PC-3 (cell line): ENCODE data around the gene FASTKD3. TPM values are rescaled to one million over a fixed set of nuclear protein-coding genes. Genes with fewer than 3 reads are reported as not detected.

ENCODE experiments used
- ATAC-seq: fragments of 200-7000 bp; cut with Tn5 transposase; 2 replicates; pipeline ENCODE4 v1.9.1; 2020; ENCODE audit warnings: mild to moderate bottlenecking, moderate library complexity
- BruUV-seq: library from RNA; stranded (reverse); fragments of 400-500 nt; replicated peaks from 2 replicates; lab custom pipeline; 2021; lab: Mats Ljungman, UMichigan
- CTCF ChIA-PET: fragments of 300-600 bp; sonication (Branson Sonifier 250); formaldehyde crosslinking; loops from one replicate; lab custom pipeline; 2022; ENCODE audit warnings: antibody characterized with exemption; lab: Charles Lee
- POLR2A ChIA-PET: fragments of 300-600 bp; sonication (Branson Sonifier 250); formaldehyde crosslinking; loops from one replicate; lab custom pipeline; 2022; ENCODE audit warnings: antibody characterized with exemption; ENCODE audit not compliant: unreplicated experiment; lab: Charles Lee
- DNase-seq: peaks from one replicate; pipeline ENCODE4 v3.0.0-alpha.2; 2015
- H2AFZ ChIP-seq: fragments of 300-600 bp; sonication (generic); 2 replicates; pipeline ENCODE4 v1.6.0; 2016; ENCODE audit warnings: antibody characterized with exemption, low read length
- H3F3A ChIP-seq: fragments of 300-600 bp; sonication (generic); one replicate; pipeline ENCODE4 v1.6.0; 2017; ENCODE audit warnings: antibody characterized with exemption, low read length, control low read depth, mild to moderate bottlenecking; ENCODE audit not compliant: unreplicated experiment
- H3K27ac ChIP-seq: fragments of 300-600 bp; sonication (generic); 2 replicates; pipeline ENCODE4 v1.5.1; 2016; ENCODE audit warnings: mild to moderate bottlenecking, low read length
- H3K27me3 ChIP-seq: fragments of 300-600 bp; sonication (generic); 2 replicates; pipeline ENCODE4 v1.6.1; 2016; ENCODE audit warnings: low read length, mixed read lengths
- H3K36me3 ChIP-seq: fragments of 300-600 bp; sonication (generic); 2 replicates; pipeline ENCODE4 v1.6.1; 2016; ENCODE audit warnings: low read depth, mixed run types, low read length, mixed read lengths
- H3K4me1 ChIP-seq: fragments of 300-600 bp; sonication (generic); 2 replicates; pipeline ENCODE4 v1.5.1; 2016; ENCODE audit warnings: low read length; ENCODE audit not compliant: insufficient read depth
- H3K4me2 ChIP-seq: fragments of 300-600 bp; sonication (generic); 2 replicates; pipeline ENCODE4 v1.6.0; 2016; ENCODE audit warnings: low read length
- H3K4me3 ChIP-seq: fragments of 300-600 bp; sonication (generic); 2 replicates; pipeline ENCODE4 v1.5.1; 2016; ENCODE audit warnings: mild to moderate bottlenecking, low read length, mixed read lengths
- H3K79me2 ChIP-seq: fragments of 300-600 bp; sonication (generic); 2 replicates; pipeline ENCODE4 v1.6.1; 2017; ENCODE audit warnings: low read length, mixed read lengths
- H3K9ac ChIP-seq: fragments of 300-600 bp; sonication (generic); 2 replicates; pipeline ENCODE4 v1.6.0; 2016; ENCODE audit warnings: mild to moderate bottlenecking, low read length
- H3K9me2 ChIP-seq: fragments of 300-600 bp; sonication (generic); replicated peaks from 2 replicates; pipeline ENCODE4 v1.6.1; 2016; ENCODE audit warnings: mixed run types, low read length, mixed read lengths
- H3K9me3 ChIP-seq: fragments of 300-600 bp; sonication (generic); 2 replicates; pipeline ENCODE4 v1.6.1; 2016; ENCODE audit warnings: low read length, mixed read lengths
- H4K20me1 ChIP-seq: fragments of 300-600 bp; sonication (generic); 2 replicates; pipeline ENCODE4 v1.6.1; 2016; ENCODE audit warnings: low read length, mixed read lengths
- CTCF ChIP-seq: fragments of 300-600 bp; sonication (generic); conservative IDR thresholded peaks from 2 replicates; pipeline ENCODE4 v1.5.1; 2017; ENCODE audit warnings: antibody characterized with exemption, low read depth, mild to moderate bottlenecking, low read length
- EZH2 ChIP-seq: fragments of 300-600 bp; sonication (generic); IDR thresholded peaks from one replicate; pipeline ENCODE4 v1.6.1; 2017; ENCODE audit warnings: antibody characterized with exemption, mild to moderate bottlenecking, low read length; ENCODE audit not compliant: unreplicated experiment
- EZH2phosphoT487 ChIP-seq: fragments of 300-600 bp; sonication (generic); IDR thresholded peaks from 2 replicates; pipeline ENCODE4 v1.6.1; 2018; ENCODE audit warnings: mild to moderate bottlenecking, antibody characterized with exemption, low read length, borderline replicate concordance
- intact Hi-C: fragments of 100-400 bp; cut with micrococcal nuclease; formaldehyde crosslinking; loops from 2 replicates; pipeline ENCODE4 v1.9.0; 2023
- total RNA-seq: library from RNA; depleted of rRNA; stranded (reverse); fragments of >200 nt; gene quantifications from 2 replicates; pipeline ENCODE4 v1.2.3, GENCODE V29; 2014

Gene FASTKD3
- total RNA-seq, 1 experiment from 2014 or later = 16.5 TPM

- no peak within 1 kb of the TSS for H3K9ac ChIP-seq
- H4K20me1 ChIP-seq = no peaks in the 10 kb centered on the region
- no TSS peak for BruUV-seq
- peak; percentile 46 for DNase-seq
- no peaks in the 10 kb centered on the region for H3K9me2 ChIP-seq
- ATAC-seq = peak; percentile 86
- no peaks in the 10 kb centered on the region for H3K36me3 ChIP-seq
- no peaks in the 10 kb centered on the region for H3K9me3 ChIP-seq
- H3K4me3 ChIP-seq = peak within 1 kb of the TSS; percentile 58
- no peaks in the 10 kb centered on the region for H3K4me1 ChIP-seq
- intact Hi-C loops = no loop called here
- H3K4me2 ChIP-seq = peak within 1 kb of the TSS; percentile 71
- POLR2A ChIA-PET = no interaction called here
- no peak within 1 kb of the TSS for H3K27ac ChIP-seq
- H3K79me2 ChIP-seq = no peaks in the 10 kb centered on the region
- CTCF ChIA-PET = interaction anchor here (0.5 to 0.7 kb wide), 2 partner anchors 19 to 79 kb away, joined by 3 to 10 read pairs; no protein-coding TSS in a partner anchor
- H3K27me3 ChIP-seq = peaks cover 7% of the 10 kb centered on the region; the same call in 1 of the 2 replicates
- H3F3A ChIP-seq = no peaks in the 10 kb centered on the region
- peak within 1 kb of the TSS; percentile 61 for H2AFZ ChIP-seq
- TF ChIP-seq EZH2 (no peak), CTCF (peak; percentile 34; the same call in 1 of the 2 replicates), EZH2phosphoT487 (no peak)
These were observed 18.2 kb downstream of the FASTKD3 start, which contains the start of gene CFAP90 for GRCh38 chr5:7850395-7851239. TSS of gene CFAP90 (minus strand) at chr5:7851133. CDS start at chr5:7851021, 112 bp downstream.

- Histone ChIP-seq H3K4me1 (no peaks in the 10 kb centered on the region), H3K9me3 (no peaks in the 10 kb centered on the region), H3K4me2 (no peak overlapping the region)
These were observed 19.0 kb downstream of the FASTKD3 start for GRCh38 chr5:7849681-7850394.

More at GRCh38 chr5:7849681-7850394, 19.0 kb downstream of the FASTKD3 start:
- intact Hi-C loops = no loop called here
- Histone ChIP-seq H3K27me3 (peaks cover 13% of the 10 kb centered on the region), H3K9ac (no peak overlapping the region), H4K20me1 (no peaks in the 10 kb centered on the region), H3K9me2 (no peaks in the 10 kb centered on the region), H3K79me2 (no peaks in the 10 kb centered on the region), H3K4me3 (no peak overlapping the region), H3K36me3 (no peaks in the 10 kb centered on the region), H3K27ac (no peak overlapping the region), H2AFZ (no peak overlapping the region), H3F3A (no peaks in the 10 kb centered on the region)
- no TSS peak for BruUV-seq
- ATAC-seq (no peak), DNase-seq (no peak)
- TF ChIP-seq CTCF = no peak
- no peak for TF ChIP-seq EZH2phosphoT487
- TF ChIP-seq EZH2 = no peak
- CTCF ChIA-PET = no interaction called here
- POLR2A ChIA-PET = no interaction called here
